Measurements from ENCODE around the gene NCAM1.

NCAM1 gene

DNA sequence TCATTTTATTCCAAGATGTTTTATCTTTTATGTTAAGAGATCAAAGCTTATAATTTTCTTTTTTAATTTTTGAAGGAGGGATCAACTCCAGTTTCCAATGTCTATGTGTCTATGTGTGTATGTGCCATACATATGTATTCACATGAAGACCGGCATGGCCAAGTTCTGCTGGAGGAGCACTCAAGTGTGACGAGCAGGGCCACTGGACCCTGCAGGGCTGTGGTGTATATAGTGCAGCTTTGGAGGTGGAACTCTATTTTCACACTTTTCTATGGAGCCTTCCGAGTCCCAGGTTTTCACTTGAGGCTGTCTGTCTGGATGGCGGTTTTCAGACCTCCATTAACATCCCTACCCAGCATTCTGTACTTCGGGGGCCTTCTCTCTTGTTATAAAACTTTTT lies 316.7 kb downstream of the NCAM1 start:
- no peak for DNase-seq (ENCODE audit: low read depth in 1 of 2, low spot score in 1 of 2)
- TF ChIP-seq GABPA (IDR thresholded peaks at IDR 0.05; ENCODE audit: low read depth) = no peak
- TF ChIP-seq SPI1 (IDR thresholded peaks at IDR 0.05; ENCODE audit: borderline replicate concordance, low read depth) = no peak
- no peak for TF ChIP-seq CTCF (IDR thresholded peaks at IDR 0.05; ENCODE audit: insufficient read depth, low read length)
- no peak for TF ChIP-seq POLR2AphosphoS5 (IDR thresholded peaks at IDR 0.05; ENCODE audit: low read depth)
- TF ChIP-seq REST (IDR thresholded peaks at IDR 0.05; ENCODE audit: insufficient replicate concordance, low read depth) = no peak
- Histone ChIP-seq H3K27me3 (ENCODE audit: insufficient read depth, poor library complexity, severe bottlenecking) (peaks cover 4% of the 10 kb centered on the region), H3K4me3 (replicated peaks; ENCODE audit: insufficient read depth, low read length) (no peak overlapping the region), H3K27ac (replicated peaks) (no peak overlapping the region)

GRCh38 chr11:113278481-113278880 lies 317.3 kb downstream of the NCAM1 start:
- H3K4me3 ChIP-seq (replicated peaks; ENCODE audit: insufficient read depth, low read length) = no peak overlapping the region
- H3K27me3 ChIP-seq (ENCODE audit: insufficient read depth, poor library complexity, severe bottlenecking) = peaks cover 4% of the 10 kb centered on the region
- no peak for DNase-seq (ENCODE audit: low read depth in 1 of 2, low spot score in 1 of 2)
- no peak overlapping the region for H3K27ac ChIP-seq (replicated peaks)
- no peak for TF ChIP-seq SPI1 (IDR thresholded peaks at IDR 0.05; ENCODE audit: borderline replicate concordance, low read depth)
- TF ChIP-seq POLR2AphosphoS5 (IDR thresholded peaks at IDR 0.05; ENCODE audit: low read depth) = no peak
- no peak for TF ChIP-seq GABPA (IDR thresholded peaks at IDR 0.05; ENCODE audit: low read depth)
- TF ChIP-seq CTCF (IDR thresholded peaks at IDR 0.05; ENCODE audit: insufficient read depth, low read length) = no peak
- no peak for TF ChIP-seq REST (IDR thresholded peaks at IDR 0.05; ENCODE audit: insufficient replicate concordance, low read depth)

GRCh38 chr11:113278925-113279324 lies 317.7 kb downstream of the NCAM1 start:
- no peak for DNase-seq (ENCODE audit: low read depth in 1 of 2, low spot score in 1 of 2)
- no peak overlapping the region for H3K27ac ChIP-seq (replicated peaks)
- H3K4me3 ChIP-seq (replicated peaks; ENCODE audit: insufficient read depth, low read length) = no peak overlapping the region
- H3K27me3 ChIP-seq (ENCODE audit: insufficient read depth, poor library complexity, severe bottlenecking) = peaks cover 4% of the 10 kb centered on the region
- TF ChIP-seq POLR2AphosphoS5 (IDR thresholded peaks at IDR 0.05; ENCODE audit: low read depth) = no peak

DNA sequence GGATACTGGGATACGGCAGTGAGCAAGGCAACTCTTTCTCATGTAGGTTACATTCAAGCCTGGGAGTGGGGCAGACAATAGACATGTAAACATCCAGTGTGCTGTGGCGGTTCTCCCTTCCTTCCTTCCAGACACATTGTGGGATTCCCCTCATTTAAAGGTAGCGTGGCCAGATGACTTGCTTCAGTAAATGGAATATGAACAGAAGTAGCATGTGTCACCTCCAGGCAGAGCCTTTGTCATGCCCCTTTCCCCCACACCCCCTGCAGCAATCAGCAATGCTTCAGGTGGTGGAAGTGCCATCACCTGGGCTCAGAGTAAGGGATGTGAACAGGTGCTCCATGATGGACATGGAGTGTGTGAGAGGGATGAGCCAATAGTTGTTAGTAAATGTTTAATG lies 318.4 kb downstream of the NCAM1 start:
- DNase-seq (ENCODE audit: low read depth in 1 of 2, low spot score in 1 of 2) = no peak
- H3K27ac ChIP-seq (replicated peaks) = no peak overlapping the region
- peaks cover 4% of the 10 kb centered on the region for H3K27me3 ChIP-seq (ENCODE audit: insufficient read depth, poor library complexity, severe bottlenecking)
- H3K4me3 ChIP-seq (replicated peaks; ENCODE audit: insufficient read depth, low read length) = no peak overlapping the region
- TF ChIP-seq GABPA (IDR thresholded peaks at IDR 0.05; ENCODE audit: low read depth) (no peak), POLR2AphosphoS5 (IDR thresholded peaks at IDR 0.05; ENCODE audit: low read depth) (no peak), SPI1 (IDR thresholded peaks at IDR 0.05; ENCODE audit: borderline replicate concordance, low read depth) (no peak), CTCF (IDR thresholded peaks at IDR 0.05; ENCODE audit: insufficient read depth, low read length) (no peak), REST (IDR thresholded peaks at IDR 0.05; ENCODE audit: insufficient replicate concordance, low read depth) (no peak)

Measured in HL-60 (cell line).